K562 (cell line): ENCODE data around the gene CERS6. TPM values are rescaled to one million over a fixed set of nuclear protein-coding genes. Genes with fewer than 3 reads are reported as not detected.

Experiments
- ARID4B ChIP-seq: sonication (generic); formaldehyde crosslinking; IDR thresholded peaks from 2 replicates; pipeline ENCODE4 v1.8.0; 2022; ENCODE audit warnings: mild to moderate bottlenecking, missing genetic modification reagents
- CBFA2T3 ChIP-seq: fragments of 450-650 bp; IDR thresholded peaks from 2 replicates; pipeline ENCODE4 v1.6.1; 2017
- E2F8 ChIP-seq: fragments of 450-650 bp; IDR thresholded peaks from 2 replicates; pipeline ENCODE4 v1.7.1; 2018; ENCODE audit warnings: mild to moderate bottlenecking, low read depth; ENCODE audit not compliant: partially characterized antibody
- ETV5 ChIP-seq: sonication (generic); formaldehyde crosslinking; IDR thresholded peaks from 2 replicates; pipeline ENCODE4 v1.4.0; 2020; ENCODE audit warnings: low read depth, mild to moderate bottlenecking, missing genetic modification reagents
- MAX ChIP-seq: sonication (generic); formaldehyde crosslinking; IDR thresholded peaks from 2 replicates; pipeline ENCODE4 v1.9.0; 2022; ENCODE audit warnings: mild to moderate bottlenecking, missing genetic modification reagents
- NFE2 ChIP-seq: IDR thresholded peaks from 2 replicates; pipeline ENCODE4 v1.6.1; 2014; ENCODE audit warnings: antibody characterized with exemption, low read depth
- RCOR1 ChIP-seq, 2 experiments: IDR thresholded peaks; 2 replicates each; pipeline ENCODE4 v1.6.1; 2012; ENCODE audit warnings: low read depth in 2 of 2, low read length in 2 of 2, borderline replicate concordance in 1 of 2, improper control_type of control experiment in 1 of 2
- ZFP30 ChIP-seq: fragments of 250-450 bp; sonication (Bioruptor Pico); IDR thresholded peaks from 2 replicates; pipeline ENCODE4 v1.8.0; 2022; ENCODE audit warnings: moderate library complexity, mild to moderate bottlenecking, inconsistent platforms, borderline replicate concordance
- polyA plus RNA-seq, 8 experiments: library from polyadenylated mRNA; depleted of rRNA in 4 of 8; stranded (reverse) in 5 of 8; unstranded in 3 of 8; fragments of >200 nt; fragmentation: Nextera tagmentation in 2 of 8; fragmentation: Illumina TruSeq in 1 of 8; extraction: Ambion mirVana in 2 of 8; extraction: Trizol in 1 of 8; gene quantifications; 2 replicates each; pipeline versions ENCODE4 v1.2.1 to v1.2.3, GENCODE V29; 2011 to 2014; ENCODE audit warnings: inconsistent platforms in 1 of 8, missing spikeins in 1 of 8
- total RNA-seq, 7 experiments: library from RNA; depleted of rRNA in 6 of 7; stranded (reverse); fragments of >200 nt in 6 of 7; fragmentation: Illumina TruSeq in 2 of 7; extraction: Trizol in 2 of 7; gene quantifications; 2 replicates each; pipeline versions ENCODE4 v1.2.1 to v1.2.3, GENCODE V29; 2011 to 2021; ENCODE audit warnings: low replicate concordance in 1 of 7

The CERS6 gene
- total and polyA plus RNA-seq, 9 of the 15 experiments (the other 6 are each of a cell fraction or from before 2014, with no cell fraction given) = 1.6 to 13.6 (median 11.4) TPM

- no peak for TF ChIP-seq ARID4B (CRISPR knock-in tag)
- TF ChIP-seq ZFP30 = no peak
- peak in 1 of 2 experiments; percentile 94; a peak in 2 of 4 replicates for TF ChIP-seq RCOR1 (IDR thresholded peaks at IDR 0.05; ENCODE audit: borderline replicate concordance in 1 of 2, low read depth in 2 of 2, low read length in 2 of 2)
- peak; percentile 52 for TF ChIP-seq E2F8
- TF ChIP-seq MAX = peak; percentile 82
- peak; percentile 66 for TF ChIP-seq NFE2
- TF ChIP-seq ETV5 (CRISPR knock-in tag) = peak; percentile 88
- TF ChIP-seq CBFA2T3 = peak; percentile 77
- TF ChIP-seq, all 486 proteins: peak for 137
Measured at GRCh38 chr2:168798076-168798887, 342.2 kb downstream of the CERS6 start (continued).
